Right lobe of liver (tissue), 4 donors: ENCODE measurements around the gene UGT1A1.

ENCODE experiments used
- CTCF ChIP-seq, 4 donors: fragments of 200-600 bp in 3 of 4; fragments of 450-650 bp in 1 of 4; IDR thresholded peaks; one replicate each; pipeline versions ENCODE4 v1.5.1 to v1.8.0; 2016 to 2022; ENCODE audit warnings: antibody characterized with exemption in 4 of 4, mild to moderate bottlenecking in 2 of 4
- POLR2A ChIP-seq: fragments of 450-650 bp; IDR thresholded peaks from one replicate; pipeline ENCODE4 v1.6.1; 2017; ENCODE audit warnings: antibody characterized with exemption, mild to moderate bottlenecking
- donor health status: DM: no; HTN: no; CAD: no.
- donor health status: DM: no; HTN: no; CAD: no.
- donor health status: DM: no; HTN: yes; CAD: no.

DNA sequence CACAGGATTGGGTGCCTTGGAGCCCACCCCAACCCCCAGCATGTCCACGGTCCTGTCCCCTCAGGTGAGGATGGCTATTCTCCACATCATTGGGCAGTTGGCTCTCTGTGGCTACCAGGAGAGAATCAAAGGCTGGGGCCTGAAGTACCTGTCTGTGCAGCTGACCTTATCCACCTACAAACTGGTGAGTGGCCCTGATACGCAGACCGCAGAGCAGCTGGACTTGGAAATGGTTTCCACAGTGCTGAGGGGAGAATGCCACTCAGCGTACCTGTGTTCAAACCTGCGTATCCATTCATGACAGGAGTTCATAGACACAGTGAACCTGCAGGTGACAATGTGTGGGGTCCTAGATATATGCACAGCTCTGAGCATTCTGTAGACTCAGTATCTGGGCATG is 39.6 kb downstream of the UGT1A1 start:
- TF ChIP-seq CTCF (IDR thresholded peaks at IDR 0.05) (no peak), POLR2A (no peak)
